B cell (primary cell): ENCODE results near the gene GFPT2.

Experiments used
- EZH2 ChIP-seq: IDR thresholded peaks from 2 replicates; pipeline ENCODE4 v1.6.1; 2012; ENCODE audit warnings: borderline replicate concordance, low read depth, mild to moderate bottlenecking, moderate library complexity, low read length; ENCODE audit not compliant: insufficient read depth, poor library complexity, severe bottlenecking
- TF ChIP-seq, protein P1 (sequence below): fragments of 200-600 bp; IDR thresholded peaks from one replicate; pipeline ENCODE4 v1.8.0; 2022; ENCODE audit warnings: antibody characterized with exemption, mild to moderate bottlenecking

- TF ChIP-seq, protein P1, sequence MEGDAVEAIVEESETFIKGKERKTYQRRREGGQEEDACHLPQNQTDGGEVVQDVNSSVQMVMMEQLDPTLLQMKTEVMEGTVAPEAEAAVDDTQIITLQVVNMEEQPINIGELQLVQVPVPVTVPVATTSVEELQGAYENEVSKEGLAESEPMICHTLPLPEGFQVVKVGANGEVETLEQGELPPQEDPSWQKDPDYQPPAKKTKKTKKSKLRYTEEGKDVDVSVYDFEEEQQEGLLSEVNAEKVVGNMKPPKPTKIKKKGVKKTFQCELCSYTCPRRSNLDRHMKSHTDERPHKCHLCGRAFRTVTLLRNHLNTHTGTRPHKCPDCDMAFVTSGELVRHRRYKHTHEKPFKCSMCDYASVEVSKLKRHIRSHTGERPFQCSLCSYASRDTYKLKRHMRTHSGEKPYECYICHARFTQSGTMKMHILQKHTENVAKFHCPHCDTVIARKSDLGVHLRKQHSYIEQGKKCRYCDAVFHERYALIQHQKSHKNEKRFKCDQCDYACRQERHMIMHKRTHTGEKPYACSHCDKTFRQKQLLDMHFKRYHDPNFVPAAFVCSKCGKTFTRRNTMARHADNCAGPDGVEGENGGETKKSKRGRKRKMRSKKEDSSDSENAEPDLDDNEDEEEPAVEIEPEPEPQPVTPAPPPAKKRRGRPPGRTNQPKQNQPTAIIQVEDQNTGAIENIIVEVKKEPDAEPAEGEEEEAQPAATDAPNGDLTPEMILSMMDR = no peak
- no peak for TF ChIP-seq EZH2
These were observed 81.9 kb downstream of the GFPT2 start for GRCh38 chr5:180271221-180271620.
